M059J (cell line): ENCODE data around the gene GRIK4. TPM values are rescaled to one million over a fixed set of nuclear protein-coding genes. Genes with fewer than 3 reads are reported as not detected.

Source experiments
- DNase-seq: peaks from one replicate; pipeline ENCODE4 v3.0.0-alpha.2; 2012; ENCODE audit warnings: low read depth
- total RNA-seq: library from RNA; depleted of rRNA; stranded (reverse); fragments of >200 nt; shearing (Covaris generic); gene quantifications from 2 replicates; pipeline ENCODE4 v1.2.3, GENCODE V29; 2014

The GRIK4 gene
- total RNA-seq, 1 experiment from 2014 or later = 0.07 TPM

GRCh38 chr11:120704256-120704750, 192.8 kb downstream of the GRIK4 start:
- no peak for DNase-seq

- no peak for DNase-seq
These were observed 194.7 kb downstream of the GRIK4 start for GRCh38 chr11:120706257-120706656.

- peak; percentile 49 for DNase-seq
These were observed 195.6 kb downstream of the GRIK4 start for GRCh38 chr11:120707098-120707497.

DNA sequence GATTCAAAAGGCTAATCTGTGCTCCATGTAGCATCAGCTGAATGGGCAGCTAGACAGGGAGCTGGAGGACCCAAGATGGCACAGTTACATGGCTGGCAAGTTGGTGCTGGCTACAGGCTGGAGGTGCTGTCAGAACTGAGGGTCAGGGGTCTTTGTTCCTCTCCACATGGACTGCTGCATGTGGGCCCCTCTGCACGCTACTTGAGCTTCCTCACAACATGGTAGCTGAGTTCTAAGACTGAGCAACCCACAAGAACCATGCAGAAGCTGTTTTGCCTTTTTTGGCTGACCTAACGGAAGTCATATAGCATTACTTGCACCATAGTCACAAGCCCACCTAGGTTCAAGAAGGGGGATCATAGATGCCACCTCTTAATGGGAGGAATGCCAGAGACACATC, 196.1 kb downstream of the GRIK4 start:
- no peak for DNase-seq

- no peak for DNase-seq
These were observed 197.1 kb downstream of the GRIK4 start for GRCh38 chr11:120708511-120709183.

DNA sequence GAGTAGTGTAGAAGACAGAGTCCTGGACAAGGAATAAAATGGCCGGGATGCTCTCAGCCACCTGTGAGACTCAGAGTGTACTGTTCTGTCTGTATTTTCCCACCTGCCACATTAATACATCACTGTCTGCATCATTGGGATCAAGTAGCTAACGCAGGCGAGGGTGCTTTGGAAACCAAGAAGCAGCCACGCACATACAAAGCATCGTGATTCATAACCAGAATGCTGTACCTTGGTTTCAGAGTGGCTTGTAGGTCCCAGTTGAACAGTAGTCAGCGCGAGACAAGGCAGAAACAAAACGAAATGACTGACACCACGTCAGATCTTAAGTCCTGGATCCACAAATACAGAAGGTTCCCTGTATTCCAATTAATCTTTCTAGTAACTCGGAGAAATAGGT, 198.3 kb downstream of the GRIK4 start:
- no peak for DNase-seq

DNA sequence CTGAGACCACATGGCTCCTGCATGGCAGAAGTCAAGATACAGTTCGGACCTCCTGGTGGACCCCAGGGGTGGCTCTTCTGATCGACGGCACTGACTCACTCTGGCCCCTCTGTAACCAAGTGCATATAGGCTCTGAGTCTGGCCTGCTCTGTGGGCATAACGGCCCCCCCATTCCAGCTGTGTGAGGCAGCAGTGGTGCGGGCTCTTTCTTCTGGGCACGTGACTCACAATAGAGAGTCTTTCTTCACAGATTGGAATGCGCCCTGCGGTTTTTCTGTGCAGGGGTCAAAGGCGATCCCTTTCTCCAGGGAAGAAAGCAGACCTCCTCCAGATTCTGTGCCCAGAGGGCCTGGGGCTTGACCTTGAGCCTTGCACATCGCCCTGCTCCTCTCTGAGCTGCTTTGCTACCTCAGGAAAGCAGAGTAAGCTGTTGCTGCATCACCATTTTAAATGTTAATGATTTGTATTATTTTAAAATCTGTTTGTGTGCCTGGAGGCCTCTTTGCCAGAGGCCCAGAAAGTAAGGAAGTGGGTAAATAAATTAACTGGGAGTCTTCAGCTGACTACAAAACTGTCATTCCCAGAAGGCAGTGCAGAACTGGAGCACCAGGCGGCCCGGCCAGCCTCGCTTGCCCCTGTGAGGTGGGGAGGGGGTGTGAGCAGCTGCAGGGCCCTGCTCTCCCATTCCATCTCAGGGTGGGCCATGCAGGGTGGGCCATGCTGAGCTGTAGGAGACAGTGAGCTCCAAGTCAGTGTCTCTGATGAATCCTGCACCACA, 199.0 kb downstream of the GRIK4 start:
- DNase-seq = peak; percentile 89

GRCh38 chr11:120712014-120712413, 200.5 kb downstream of the GRIK4 start:
- no peak for DNase-seq

DNA sequence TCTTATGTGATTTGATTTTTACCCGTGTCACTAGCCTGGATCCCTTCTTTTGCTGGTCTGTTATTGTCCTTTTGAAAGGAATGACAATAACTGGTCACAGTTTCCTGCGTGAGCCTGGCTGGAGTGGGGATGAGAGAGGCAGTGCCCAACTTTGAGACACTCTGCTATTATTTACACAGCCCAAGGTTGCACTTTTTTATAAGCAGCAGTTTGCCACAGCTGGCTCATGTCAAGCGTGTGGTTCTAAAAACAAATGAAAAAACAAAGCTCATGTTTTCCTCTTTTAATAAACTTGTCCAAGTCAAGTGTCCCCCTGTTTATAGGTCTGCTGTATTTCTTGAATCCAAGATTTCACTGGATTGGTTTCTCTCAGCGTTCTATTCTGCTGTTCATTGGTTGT, 201.3 kb downstream of the GRIK4 start:
- no peak for DNase-seq

DNA sequence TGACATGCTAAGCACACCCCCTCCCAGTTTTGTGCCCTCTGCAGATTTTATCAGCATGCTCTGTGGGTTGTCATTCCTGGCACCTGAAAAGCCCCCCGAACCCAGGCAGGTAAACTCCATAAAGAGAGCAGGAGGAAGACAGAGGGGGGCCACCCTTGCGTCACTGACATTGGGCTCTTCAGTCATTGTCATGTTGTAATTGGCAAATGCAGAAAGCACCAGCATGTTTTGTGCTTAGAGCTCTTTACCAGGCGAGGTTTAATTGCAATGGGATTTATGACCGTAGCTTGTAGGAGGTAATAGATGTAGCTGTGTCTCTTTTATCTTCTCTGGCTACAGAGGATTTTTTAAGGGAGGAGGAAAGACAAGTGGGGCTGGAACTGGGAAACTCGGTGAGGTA, 201.7 kb downstream of the GRIK4 start:
- DNase-seq = no peak

DNA sequence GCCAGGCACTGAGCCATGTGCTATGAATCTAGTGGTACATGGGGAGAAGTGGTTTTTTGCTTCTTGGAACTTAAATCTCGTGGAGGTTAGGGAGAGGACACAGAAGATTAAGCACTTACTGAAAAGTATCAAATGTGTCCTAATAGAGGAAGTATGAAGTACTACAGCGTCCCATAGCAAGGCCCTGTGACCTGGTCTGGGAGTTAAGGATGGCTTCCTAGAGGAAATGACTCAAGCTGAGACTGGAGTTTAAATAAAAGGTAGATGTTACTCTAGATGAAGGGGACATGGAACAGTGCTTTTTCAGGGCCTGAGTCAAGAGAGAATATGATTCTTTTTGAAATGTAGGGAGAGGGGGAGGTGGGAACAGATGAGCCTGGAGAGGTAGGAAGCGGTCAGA, 202.9 kb downstream of the GRIK4 start:
- DNase-seq = peak; percentile 38

- DNase-seq = peak; percentile 6
These were observed 203.7 kb downstream of the GRIK4 start for GRCh38 chr11:120715239-120715638.

- DNase-seq = no peak
These were observed 205.5 kb downstream of the GRIK4 start for GRCh38 chr11:120717042-120717441.

DNA sequence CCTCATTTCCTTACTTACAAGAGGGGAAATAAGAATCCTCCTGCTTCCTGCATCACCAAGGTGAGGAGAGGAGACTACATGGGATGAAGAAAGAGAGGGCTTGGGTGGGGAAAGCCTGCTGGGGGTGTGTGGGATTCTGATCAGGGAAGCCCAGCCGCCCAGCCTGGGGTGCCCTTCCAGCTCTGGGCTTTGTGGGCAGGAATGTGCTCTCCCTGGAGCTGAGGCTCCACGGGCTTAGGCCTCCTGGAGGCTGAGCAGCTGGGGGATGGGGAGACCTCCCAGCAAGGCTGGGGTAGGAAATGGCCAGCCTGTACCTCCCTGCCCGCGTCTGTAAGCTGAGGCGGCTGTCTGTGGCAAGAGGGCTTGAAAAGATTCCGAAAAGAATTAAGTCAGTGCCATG, 206.1 kb downstream of the GRIK4 start:
- DNase-seq = no peak

- DNase-seq = peak; percentile 24
These were observed 206.6 kb downstream of the GRIK4 start for GRCh38 chr11:120718171-120718570.

DNA sequence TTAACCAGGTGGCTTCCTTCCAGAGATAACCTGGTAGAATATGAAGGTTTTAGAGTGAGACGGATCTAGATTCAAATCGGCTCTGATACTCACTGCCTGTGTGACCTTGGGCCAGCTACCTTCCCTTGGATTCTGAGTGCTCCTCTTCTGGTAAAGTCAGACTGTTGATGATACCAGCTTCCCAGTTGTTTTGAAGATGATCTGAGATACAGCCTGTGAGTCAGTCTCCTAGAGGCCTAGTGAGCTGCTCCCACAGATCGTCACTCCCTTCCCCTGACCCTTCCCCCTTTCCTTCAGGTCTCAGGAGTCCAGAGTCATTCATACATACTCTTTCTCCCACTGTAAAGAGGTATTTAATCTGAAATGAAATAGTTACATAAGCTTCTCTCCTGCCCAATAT, 207.8 kb downstream of the GRIK4 start:
- peak; percentile 27 for DNase-seq

GRCh38 chr11:120720760-120721159, 209.2 kb downstream of the GRIK4 start:
- DNase-seq = no peak

DNA sequence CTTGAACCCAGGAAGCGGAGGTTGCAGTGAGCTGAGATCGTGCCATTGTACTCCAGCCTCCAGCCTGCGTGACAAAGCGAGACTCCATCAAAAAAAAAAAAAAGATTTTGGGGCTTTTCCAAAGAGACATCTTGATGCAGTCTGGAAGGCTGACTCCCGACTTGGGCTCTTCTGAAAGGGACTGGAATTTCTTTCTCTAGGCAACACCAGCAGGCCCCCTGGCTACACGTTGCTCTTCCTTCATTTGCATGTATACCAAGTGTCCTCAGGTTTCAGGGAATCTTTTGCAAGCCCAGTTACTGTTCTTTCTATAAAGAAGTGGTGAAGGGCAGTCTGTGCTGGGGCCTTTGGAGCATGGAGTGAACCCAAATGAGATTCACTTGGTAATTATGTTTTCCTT, 211.0 kb downstream of the GRIK4 start:
- DNase-seq = no peak

DNA sequence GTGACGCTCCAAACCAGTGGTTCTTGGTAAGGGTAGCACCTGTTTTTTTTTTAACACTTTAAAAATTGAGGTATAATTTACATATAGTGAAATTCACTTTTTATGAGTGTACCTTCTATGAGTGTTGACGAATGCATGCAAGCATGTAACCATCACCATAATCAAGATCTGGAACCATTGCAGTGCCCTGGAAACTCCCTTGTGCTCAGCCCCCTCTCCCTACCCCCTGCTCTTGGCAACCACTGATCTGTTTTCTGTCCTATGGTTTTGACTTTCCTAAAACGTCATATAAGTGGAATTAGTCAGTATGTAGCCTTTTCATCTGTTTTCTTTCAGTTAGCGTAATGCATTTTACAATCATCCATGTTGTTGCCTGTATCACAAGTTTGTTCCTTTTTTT, 212.2 kb downstream of the GRIK4 start:
- DNase-seq = no peak

DNA sequence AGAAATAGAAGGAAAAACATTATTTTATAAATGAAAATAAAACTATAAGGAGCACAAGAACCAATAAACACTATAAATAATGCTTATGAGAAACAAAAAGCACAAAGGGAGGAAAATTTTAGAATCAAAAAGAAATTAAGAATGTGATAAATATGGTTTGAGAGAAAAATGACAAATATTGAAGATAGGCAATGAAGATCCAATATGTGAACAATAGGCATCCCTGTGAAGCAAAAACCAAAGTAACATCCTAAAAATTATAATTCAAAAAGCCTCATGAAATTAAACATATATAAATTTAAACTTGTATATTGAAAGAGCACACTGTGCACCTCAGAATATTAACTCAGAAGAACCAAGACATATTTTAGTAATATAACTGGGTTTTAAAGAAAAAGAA, 216.2 kb downstream of the GRIK4 start:
- no peak for DNase-seq

- no peak for DNase-seq
These were observed 223.5 kb downstream of the GRIK4 start for GRCh38 chr11:120735035-120735434.

DNA sequence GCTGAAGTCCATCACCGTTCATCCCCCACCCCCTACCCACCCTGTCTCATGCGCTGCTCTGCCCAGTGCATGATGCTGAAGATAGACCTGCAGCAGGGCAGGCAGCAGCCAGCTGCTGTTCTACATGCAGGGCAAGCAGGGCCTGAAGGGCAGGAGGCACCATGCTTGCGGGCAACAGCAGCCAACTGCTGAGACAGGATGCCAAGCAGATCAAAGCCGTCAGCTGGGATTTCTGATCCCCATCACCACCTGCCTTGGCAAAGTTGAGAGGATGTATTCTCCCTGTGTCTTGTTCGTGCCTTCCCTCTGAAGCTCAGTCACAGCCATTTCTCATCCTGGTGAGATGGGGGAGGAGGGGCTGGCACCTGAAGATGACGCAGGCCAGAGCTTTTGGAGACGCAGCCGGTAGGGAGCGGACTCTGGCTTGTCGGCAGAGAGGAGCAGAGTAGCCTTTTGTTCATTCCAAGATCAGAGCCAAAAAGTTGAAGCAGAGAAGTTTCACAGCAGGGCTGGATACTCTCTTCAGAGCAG, 227.0 kb downstream of the GRIK4 start:
- DNase-seq = no peak

GRCh38 chr11:120739780-120740179, 228.2 kb downstream of the GRIK4 start:
- no peak for DNase-seq
